Keratinocyte (primary cell): ENCODE results near the gene ENO1. TPM values are rescaled to one million over a fixed set of nuclear protein-coding genes. Genes with fewer than 3 reads are reported as not detected.

ENCODE experiments used
- DNase-seq: peaks from one replicate; pipeline ENCODE4 v3.0.0-alpha.2; 2011; ENCODE audit warnings: low read depth, missing footprints, low spot score
- FAIRE-seq: peaks from 2 replicates; lab custom pipeline; 2011; peaks lifted over from hg19 to GRCh38; lab: Jason Lieb, UNC
- H2AFZ ChIP-seq: 2 replicates; pipeline ENCODE4 v1.6.0; 2012; ENCODE audit warnings: low read length, control low read depth, inconsistent platforms; ENCODE audit not compliant: control insufficient read depth
- H3K27ac ChIP-seq: 2 replicates; pipeline ENCODE4 v1.5.1; 2011; ENCODE audit warnings: low read length; ENCODE audit not compliant: control insufficient read depth, insufficient read depth
- H3K27me3 ChIP-seq: 3 replicates; pipeline ENCODE4 v1.6.0; 2011; ENCODE audit warnings: low read length; ENCODE audit not compliant: control insufficient read depth, insufficient read depth; ENCODE audit errors: extremely low read depth
- H3K36me3 ChIP-seq, 2 experiments: 2 replicates in 1 of 2; 3 replicates in 1 of 2; pipeline ENCODE4 v1.5.1; 2011; ENCODE audit warnings: low read length in 2 of 2, mild to moderate bottlenecking in 1 of 2; ENCODE audit not compliant: control insufficient read depth in 2 of 2, insufficient read depth in 2 of 2; ENCODE audit errors: extremely low read depth in 1 of 2
- H3K4me1 ChIP-seq: 3 replicates; pipeline ENCODE4 v1.5.1; 2011; ENCODE audit warnings: low read length; ENCODE audit not compliant: control insufficient read depth, insufficient read depth; ENCODE audit errors: extremely low read depth
- H3K4me2 ChIP-seq: 3 replicates; pipeline ENCODE4 v1.6.0; 2011; ENCODE audit warnings: low read depth, low read length; ENCODE audit not compliant: control insufficient read depth, insufficient read depth; ENCODE audit errors: extremely low read depth
- H3K4me3 ChIP-seq, 3 experiments: fragments of 200-600 bp in 1 of 3; sonication (generic) in 1 of 3; 2 replicates in 2 of 3; 3 replicates in 1 of 3; pipeline ENCODE4 v1.5.1; 2011 to 2016; ENCODE audit warnings: low read length in 3 of 3, mild to moderate bottlenecking in 3 of 3, control low read depth in 2 of 3, inconsistent platforms in 1 of 3, low read depth in 1 of 3, mixed read lengths in 1 of 3, mixed run types in 1 of 3, moderate library complexity in 1 of 3; ENCODE audit not compliant: control insufficient read depth in 2 of 3, insufficient read depth in 2 of 3; ENCODE audit errors: extremely low read depth in 1 of 3
- H3K79me2 ChIP-seq: 2 replicates; pipeline ENCODE4 v1.6.0; 2012; ENCODE audit warnings: low read length; ENCODE audit not compliant: control insufficient read depth, insufficient read depth
- H3K9ac ChIP-seq: 3 replicates; pipeline ENCODE4 v1.6.0; 2011; ENCODE audit warnings: low read length; ENCODE audit not compliant: control insufficient read depth, insufficient read depth; ENCODE audit errors: extremely low read depth
- H3K9me1 ChIP-seq: 3 replicates; pipeline ENCODE4 v1.6.0; 2011; ENCODE audit warnings: low read length; ENCODE audit not compliant: control insufficient read depth, insufficient read depth; ENCODE audit errors: extremely low read depth
- H3K9me3 ChIP-seq: 2 replicates; pipeline ENCODE4 v1.5.1; 2012; ENCODE audit warnings: low read depth, low read length; ENCODE audit not compliant: control insufficient read depth
- H4K20me1 ChIP-seq: 3 replicates; pipeline ENCODE4 v1.6.0; 2011; ENCODE audit warnings: low read length; ENCODE audit not compliant: control insufficient read depth, insufficient read depth; ENCODE audit errors: extremely low read depth
- EZH2 ChIP-seq: IDR thresholded peaks from one replicate; pipeline ENCODE4 v1.6.1; 2012; ENCODE audit warnings: inconsistent platforms, mild to moderate bottlenecking, low read length, moderate library complexity
- dilution Hi-C: fragments of 300-500 bp; cut with MboI; formaldehyde crosslinking; loops from one replicate; pipeline ENCODE4 v1.7.0; 2020; ENCODE audit warnings: low sequenced_read_pairs; ENCODE audit not compliant: extremely low pct_ligation_motif_present
- polyA plus RNA-seq, 5 experiments: library from polyadenylated mRNA; depleted of rRNA in 3 of 5; stranded (reverse) in 3 of 5; stranded (forward) in 1 of 5; unstranded in 1 of 5; fragments of >200 nt; gene quantifications; 1 replicate in 1 of 5; 2 replicates in 3 of 5; 3 replicates in 1 of 5; pipeline versions ENCODE4 v1.2.1 to v1.2.3, GENCODE V29; 2011 to 2012; ENCODE audit warnings: missing spikeins in 2 of 5, low read depth in 1 of 5, low replicate concordance in 1 of 5
- TF ChIP-seq, protein P1 (sequence below), 3 experiments: IDR thresholded peaks in 1 of 3; conservative IDR thresholded peaks in 1 of 3; optimal IDR thresholded peaks in 1 of 3; 2 replicates in 2 of 3; 3 replicates in 1 of 3; pipeline versions ENCODE3 to v1.5.1; 2011; ENCODE audit warnings: low read length in 3 of 3, mild to moderate bottlenecking in 3 of 3, moderate library complexity in 2 of 3, control low read depth in 1 of 3, inconsistent platforms in 1 of 3; ENCODE audit not compliant: insufficient read depth in 2 of 3; ENCODE audit errors: extremely low read depth in 1 of 3

ENO1 gene
- polyA plus RNA-seq, 1 donor (not counting 4 experiments of a cell fraction or from before 2014, with no cell fraction given), result 1,908 TPM

DNA sequence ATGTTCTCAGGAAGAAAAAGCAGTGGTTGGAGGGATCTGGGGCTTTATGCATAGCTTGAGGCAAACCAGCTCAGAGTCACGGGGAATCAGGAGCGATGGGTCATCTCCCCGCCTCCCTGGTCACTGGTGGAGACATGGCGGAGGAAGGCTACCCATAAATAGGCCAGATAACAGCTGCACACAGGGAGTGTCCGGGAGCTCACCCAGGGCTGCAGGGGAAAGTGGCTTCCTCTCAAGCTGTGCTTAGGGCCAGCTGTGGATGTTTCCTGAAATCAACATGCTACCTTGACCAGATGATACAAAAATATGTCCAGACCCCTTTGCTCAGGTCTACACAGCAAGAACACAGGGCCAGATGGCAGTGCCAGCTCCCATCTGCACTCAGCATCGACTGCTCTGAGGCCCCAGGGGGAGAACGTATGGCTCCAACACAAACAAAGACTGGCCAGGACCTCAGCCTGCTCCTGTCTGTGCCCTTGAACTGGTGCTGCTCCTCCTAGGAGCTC, 33.9 kb downstream of the ENO1 start:
- no peak overlapping the region for H3K9ac ChIP-seq
- no peak overlapping the region for H3K27ac ChIP-seq
- H3K9me3 ChIP-seq, result peaks cover 3% of the 10 kb centered on the region
- no peaks in the 10 kb centered on the region for H3K9me1 ChIP-seq
- no peaks in the 10 kb centered on the region for H3K36me3 ChIP-seq
- dilution Hi-C loops, result no loop called here
- no peak overlapping the region for H3K4me2 ChIP-seq
- no peaks in the 10 kb centered on the region for H3K4me1 ChIP-seq
- no peaks in the 10 kb centered on the region for H3K79me2 ChIP-seq
- no peak overlapping the region for H2AFZ ChIP-seq
- H3K27me3 ChIP-seq, result peaks cover 8% of the 10 kb centered on the region
- TF ChIP-seq, protein P1, sequence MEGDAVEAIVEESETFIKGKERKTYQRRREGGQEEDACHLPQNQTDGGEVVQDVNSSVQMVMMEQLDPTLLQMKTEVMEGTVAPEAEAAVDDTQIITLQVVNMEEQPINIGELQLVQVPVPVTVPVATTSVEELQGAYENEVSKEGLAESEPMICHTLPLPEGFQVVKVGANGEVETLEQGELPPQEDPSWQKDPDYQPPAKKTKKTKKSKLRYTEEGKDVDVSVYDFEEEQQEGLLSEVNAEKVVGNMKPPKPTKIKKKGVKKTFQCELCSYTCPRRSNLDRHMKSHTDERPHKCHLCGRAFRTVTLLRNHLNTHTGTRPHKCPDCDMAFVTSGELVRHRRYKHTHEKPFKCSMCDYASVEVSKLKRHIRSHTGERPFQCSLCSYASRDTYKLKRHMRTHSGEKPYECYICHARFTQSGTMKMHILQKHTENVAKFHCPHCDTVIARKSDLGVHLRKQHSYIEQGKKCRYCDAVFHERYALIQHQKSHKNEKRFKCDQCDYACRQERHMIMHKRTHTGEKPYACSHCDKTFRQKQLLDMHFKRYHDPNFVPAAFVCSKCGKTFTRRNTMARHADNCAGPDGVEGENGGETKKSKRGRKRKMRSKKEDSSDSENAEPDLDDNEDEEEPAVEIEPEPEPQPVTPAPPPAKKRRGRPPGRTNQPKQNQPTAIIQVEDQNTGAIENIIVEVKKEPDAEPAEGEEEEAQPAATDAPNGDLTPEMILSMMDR (optimal IDR thresholded peaks at IDR 0.05 in 1 of 3, IDR thresholded peaks at IDR 0.05 in 1 of 3, conservative IDR thresholded peaks at IDR 0.05 in 1 of 3; ENCODE audit: extremely low read depth in 1 of 3, insufficient read depth in 2 of 3, low read length in 3 of 3), result no peak
- no peak for TF ChIP-seq EZH2
- FAIRE-seq, result no peak
- no peaks in the 10 kb centered on the region for H4K20me1 ChIP-seq
- H3K4me3 ChIP-seq, result no peak overlapping the region
- no peak for DNase-seq

DNA sequence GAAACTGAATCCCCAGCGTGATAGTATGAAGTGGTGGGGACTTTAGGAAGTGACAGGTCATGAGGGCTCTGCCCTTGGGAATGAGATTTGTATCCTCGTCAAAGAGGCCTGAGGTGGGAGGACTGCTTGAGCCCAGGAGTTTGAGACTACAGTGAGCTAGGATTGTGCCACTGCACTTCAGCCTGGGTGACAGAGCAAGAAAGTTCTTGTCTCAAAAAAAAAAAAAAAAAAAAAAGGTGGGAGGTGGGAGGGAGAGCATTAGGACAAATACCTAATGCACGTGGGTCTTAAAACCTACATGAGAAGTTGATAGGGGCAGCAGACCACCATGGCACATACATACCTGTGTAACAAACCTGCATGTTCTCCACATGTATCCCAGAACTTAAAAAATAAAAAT, 37.1 kb downstream of the ENO1 start:
- no peak for TF ChIP-seq EZH2
- TF ChIP-seq, protein P1 (optimal IDR thresholded peaks at IDR 0.05 in 1 of 3, IDR thresholded peaks at IDR 0.05 in 1 of 3, conservative IDR thresholded peaks at IDR 0.05 in 1 of 3; ENCODE audit: extremely low read depth in 1 of 3, insufficient read depth in 2 of 3, low read length in 3 of 3), result no peak
- no peaks in the 10 kb centered on the region for H3K79me2 ChIP-seq
- H3K9ac ChIP-seq, result no peak overlapping the region
- H3K4me3 ChIP-seq, result no peak overlapping the region
- peaks cover 3% of the 10 kb centered on the region for H3K9me3 ChIP-seq
- dilution Hi-C loops, result no loop called here
- FAIRE-seq, result no peak
- H3K27me3 ChIP-seq, result peaks cover 8% of the 10 kb centered on the region
- H3K36me3 ChIP-seq, result no peaks in the 10 kb centered on the region
- H3K4me1 ChIP-seq, result no peaks in the 10 kb centered on the region
- no peak overlapping the region for H2AFZ ChIP-seq
- H3K9me1 ChIP-seq, result no peaks in the 10 kb centered on the region
- no peaks in the 10 kb centered on the region for H4K20me1 ChIP-seq
- DNase-seq, result no peak
- no peak overlapping the region for H3K27ac ChIP-seq
- H3K4me2 ChIP-seq, result no peak overlapping the region
